NCI-H82 (cell line): ENCODE data around the gene POLR2J3.
"Not testable (repeated sequence)": the region's sequence is repeated elsewhere in the genome, so short reads cannot be mapped to it uniquely, and the experiment has no call there.

Experiments used
- DNase-seq: peaks from one replicate; lab custom pipeline; 2025; lab: John Stamatoyannopoulos, UW

POLR2J3 gene

DNA sequence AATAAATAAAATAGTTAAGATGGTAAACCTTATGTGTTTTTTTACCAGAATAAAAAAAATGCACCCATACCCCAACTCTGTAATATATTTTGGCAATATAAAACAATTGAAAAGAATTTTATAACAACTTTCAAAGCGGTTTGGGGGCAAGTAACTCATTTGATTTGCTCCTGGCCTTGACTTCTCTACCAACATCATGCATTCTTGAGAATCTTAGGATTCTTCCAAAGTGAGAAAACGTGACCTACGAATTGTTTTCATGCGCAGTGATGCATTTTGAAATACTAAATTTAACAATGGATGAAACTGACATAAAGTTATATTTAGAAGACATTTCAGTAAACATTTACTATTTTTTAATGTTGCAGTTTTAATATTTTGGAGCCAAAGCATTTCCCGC lies 51.6 kb downstream of the POLR2J3 start:
- not testable (repeated sequence) for DNase-seq

GRCh38 chr7:102517550-102518147 lies 54.7 kb downstream of the POLR2J3 start, which contains the start of gene RASA4B:
Gene RASA4B, minus strand, starts transcription at chr7:102517777. Its CDS starts 67 bp downstream, at chr7:102517710.
- not testable (repeated sequence) for DNase-seq
